Endothelial cell of umbilical vein (primary cell): ENCODE results near the gene WDFY2. TPM values are rescaled to one million over a fixed set of nuclear protein-coding genes. Genes with fewer than 3 reads are reported as not detected.

Experiments used
- BruUV-seq: library from RNA; stranded (reverse); fragments of 400-500 nt; replicated peaks from 2 replicates; lab custom pipeline; 2021; lab: Mats Ljungman, UMichigan
- CTCF ChIA-PET: fragments of 300-600, 350-600 bp; sonication (Branson Sonifier 250); formaldehyde crosslinking; loops from one replicate; lab custom pipeline; 2021; ENCODE audit warnings: antibody characterized with exemption, inconsistent platforms; lab: Charles Lee
- POLR2A ChIA-PET: fragments of 300-600, 350-600 bp; sonication (Branson Sonifier 250); formaldehyde crosslinking; loops from one replicate; lab custom pipeline; 2021; ENCODE audit warnings: antibody characterized with exemption, inconsistent platforms; lab: Charles Lee
- DNase-seq: peaks from one replicate; pipeline ENCODE4 v3.0.0-alpha.2; 2011; ENCODE audit warnings: low read depth, low spot score
- FAIRE-seq: peaks from 2 replicates; lab custom pipeline; 2011; peaks lifted over from hg19 to GRCh38; lab: Jason Lieb, UNC
- H2AFZ ChIP-seq: 2 replicates; pipeline ENCODE4 v1.6.0; 2012; ENCODE audit warnings: low read depth, low read length, control low read depth, inconsistent platforms
- H3K27ac ChIP-seq: 2 replicates; pipeline ENCODE4 v1.5.1; 2011; ENCODE audit warnings: low read depth, mild to moderate bottlenecking, control low read depth, low read length, moderate library complexity; ENCODE audit not compliant: insufficient read depth
- H3K27me3 ChIP-seq, 2 experiments: 2 replicates each; pipeline versions ENCODE4 v1.6.0 to v1.6.1; 2011; ENCODE audit warnings: low read length in 2 of 2, mixed read lengths in 1 of 2; ENCODE audit not compliant: control insufficient read depth in 2 of 2, insufficient read depth in 2 of 2
- H3K36me3 ChIP-seq, 2 experiments: 2 replicates in 1 of 2; 3 replicates in 1 of 2; pipeline ENCODE4 v1.5.1; 2011; ENCODE audit warnings: low read length in 2 of 2, mild to moderate bottlenecking in 1 of 2, moderate library complexity in 1 of 2; ENCODE audit not compliant: control insufficient read depth in 2 of 2, insufficient read depth in 2 of 2; ENCODE audit errors: extremely low read depth in 1 of 2
- H3K4me1 ChIP-seq: 3 replicates; pipeline ENCODE4 v1.5.1; 2011; ENCODE audit warnings: mild to moderate bottlenecking, low read length; ENCODE audit not compliant: control insufficient read depth, insufficient read depth; ENCODE audit errors: extremely low read depth
- H3K4me2 ChIP-seq: 2 replicates; pipeline ENCODE4 v1.6.1; 2011; ENCODE audit warnings: low read length, control low read depth, mixed read lengths; ENCODE audit not compliant: insufficient read depth
- H3K4me3 ChIP-seq, 3 experiments: fragments of 200-600 bp in 1 of 3; sonication (generic), shearing (Covaris generic) in 1 of 3; replicated peaks in 1 of 3; 2 replicates each; pipeline ENCODE4 v1.5.1; 2011 to 2016; ENCODE audit warnings: control low read depth in 3 of 3, low read length in 3 of 3, mild to moderate bottlenecking in 2 of 3, inconsistent platforms in 1 of 3, low read depth in 1 of 3, moderate library complexity in 1 of 3; ENCODE audit not compliant: insufficient read depth in 1 of 3
- H3K79me2 ChIP-seq: 2 replicates; pipeline ENCODE4 v1.6.0; 2012; ENCODE audit warnings: low read length, inconsistent platforms; ENCODE audit not compliant: control insufficient read depth, insufficient read depth
- H3K9ac ChIP-seq: replicated peaks from 2 replicates; pipeline ENCODE3; 2011; ENCODE audit warnings: low read length, control low read depth; ENCODE audit not compliant: insufficient read depth; ENCODE audit errors: extremely low read depth
- H3K9me1 ChIP-seq: replicated peaks from 3 replicates; pipeline ENCODE4 v1.6.0; 2011; ENCODE audit warnings: mild to moderate bottlenecking, low read length; ENCODE audit not compliant: control insufficient read depth, insufficient read depth; ENCODE audit errors: extremely low read depth
- H3K9me3 ChIP-seq: replicated peaks from 2 replicates; pipeline ENCODE4 v1.5.1; 2012; ENCODE audit warnings: low read length, inconsistent platforms; ENCODE audit not compliant: control insufficient read depth, insufficient read depth
- H4K20me1 ChIP-seq: replicated peaks from 2 replicates; pipeline ENCODE3; 2011; ENCODE audit warnings: mild to moderate bottlenecking, low read length; ENCODE audit not compliant: control insufficient read depth, insufficient read depth; ENCODE audit errors: extremely low read depth
- EZH2 ChIP-seq: IDR thresholded peaks from 2 replicates; pipeline ENCODE4 v1.6.1; 2012; ENCODE audit warnings: borderline replicate concordance, low read depth, mild to moderate bottlenecking, moderate library complexity, low read length, inconsistent platforms; ENCODE audit not compliant: severe bottlenecking
- FOS ChIP-seq: IDR thresholded peaks from 2 replicates; pipeline ENCODE4 v1.6.1; 2011; ENCODE audit warnings: mild to moderate bottlenecking, low read length, moderate library complexity, borderline replicate concordance; ENCODE audit not compliant: insufficient read depth
- MYC ChIP-seq: IDR thresholded peaks from one replicate; pipeline ENCODE4 v1.6.1; 2011; ENCODE audit warnings: mild to moderate bottlenecking, low read depth, low read length
- POLR2A ChIP-seq: IDR thresholded peaks from 2 replicates; pipeline ENCODE4 v1.6.1; 2012; ENCODE audit warnings: low read depth, mild to moderate bottlenecking, control low read depth, low read length
- dilution Hi-C: fragments of 300-500 bp; cut with MboI; formaldehyde crosslinking; loops from one replicate; pipeline ENCODE4 v1.15.0; 2019; ENCODE audit warnings: low sequenced_read_pairs; ENCODE audit not compliant: extremely low pct_ligation_motif_present
- intact Hi-C: fragments of 100-400 bp; cut with micrococcal nuclease; formaldehyde crosslinking; loops from one replicate; pipeline ENCODE4 v1.10.0; 2022
- polyA plus RNA-seq, 4 experiments: library from polyadenylated mRNA; depleted of rRNA in 3 of 4; stranded (reverse) in 3 of 4; unstranded in 1 of 4; fragments of >200 nt; gene quantifications; 2 replicates each; pipeline versions ENCODE4 v1.2.1 to v1.2.3, GENCODE V29; 2011 to 2012; ENCODE audit warnings: missing spikeins in 1 of 4
- total RNA-seq: library from RNA; stranded (reverse); gene quantifications from 2 replicates; pipeline ENCODE4 v1.2.3, GENCODE V29; 2021
- TF ChIP-seq, protein P1 (sequence below), 2 donors: IDR thresholded peaks; 1 replicate in 1 of 2; 2 replicates in 1 of 2; pipeline ENCODE4 v1.5.1; 2011; ENCODE audit warnings: low read length in 2 of 2, mild to moderate bottlenecking in 2 of 2, moderate library complexity in 2 of 2, control low read depth in 1 of 2, inconsistent platforms in 1 of 2, low read depth in 1 of 2; ENCODE audit not compliant: insufficient read depth in 1 of 2; ENCODE audit errors: extremely low read depth in 1 of 2

WDFY2 gene
- total and polyA plus RNA-seq, 2 donors (not counting 3 experiments of a cell fraction or from before 2014, with no cell fraction given): 2.1 to 5.5 TPM

DNA sequence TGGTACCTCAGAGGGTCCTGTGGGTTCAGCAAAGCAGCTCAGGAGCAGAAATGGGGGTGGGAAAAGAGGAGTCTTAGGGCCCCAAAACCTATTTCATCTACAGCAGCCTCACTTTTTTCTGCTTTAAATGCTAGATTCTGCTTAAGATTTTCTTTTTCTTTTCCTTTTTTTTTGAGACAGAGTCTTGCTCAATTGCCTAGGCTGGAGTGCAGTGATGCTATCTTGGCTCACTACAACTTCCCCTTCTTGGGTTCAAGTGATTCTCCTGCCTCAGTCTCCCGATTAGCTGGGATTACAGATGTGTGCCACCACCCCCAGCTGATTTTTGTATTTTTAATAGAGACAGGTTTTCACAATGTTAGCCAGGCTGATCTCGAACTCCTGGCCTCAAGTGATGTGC lies 30.7 kb upstream of the WDFY2 start:
- Histone ChIP-seq H3K9me1 (no peaks in the 10 kb centered on the region), H3K36me3 (no peaks in the 10 kb centered on the region), H3K27ac (no peak overlapping the region), H3K4me2 (no peak overlapping the region), H2AFZ (no peak overlapping the region), H3K9ac (no peak overlapping the region), H3K9me3 (no peaks in the 10 kb centered on the region), H3K4me3 (no peak overlapping the region), H3K27me3 (peaks cover 14 to 35% of the 10 kb centered on the region in 2 experiments), H3K4me1 (no peaks in the 10 kb centered on the region), H4K20me1 (no peaks in the 10 kb centered on the region), H3K79me2 (no peaks in the 10 kb centered on the region)
- TF ChIP-seq EZH2: no peak
- dilution Hi-C loops (no loop called here), intact Hi-C loops (no loop called here)
- no TSS peak for BruUV-seq
- ChIA-PET POLR2A (no interaction called here), CTCF (no interaction called here)
- FAIRE-seq: no peak
- no peak for DNase-seq

DNA sequence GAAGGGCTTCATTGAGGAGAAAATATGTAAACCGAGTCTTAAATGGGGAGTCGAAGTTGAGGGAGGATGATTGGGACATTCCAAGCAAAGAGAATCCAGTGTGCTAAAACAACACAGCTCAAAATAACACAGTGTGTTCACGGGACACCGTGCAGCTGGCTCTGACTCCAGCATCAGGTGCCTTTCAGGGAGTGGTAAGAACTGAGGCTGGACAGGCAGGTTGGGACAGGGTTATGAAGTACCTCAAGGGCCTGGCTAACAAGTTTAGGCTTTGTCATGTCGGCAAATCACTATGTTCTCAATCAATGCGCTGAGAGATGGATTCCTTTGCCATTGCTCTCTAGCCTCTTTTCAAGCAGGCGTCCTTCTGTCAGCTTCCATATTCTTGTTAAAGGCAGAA lies 27.5 kb upstream of the WDFY2 start:
- H3K79me2 ChIP-seq: no peaks in the 10 kb centered on the region
- no peak for FAIRE-seq
- no peak overlapping the region for H3K4me3 ChIP-seq
- no peaks in the 10 kb centered on the region for H3K9me3 ChIP-seq
- H2AFZ ChIP-seq: no peak overlapping the region
- ChIA-PET CTCF (no interaction called here), POLR2A (no interaction called here)
- no peak overlapping the region for H3K4me2 ChIP-seq
- no peaks in the 10 kb centered on the region for H4K20me1 ChIP-seq
- DNase-seq: no peak
- no peaks in the 10 kb centered on the region for H3K4me1 ChIP-seq
- no peak overlapping the region for H3K27ac ChIP-seq
- H3K36me3 ChIP-seq: no peaks in the 10 kb centered on the region
- dilution Hi-C loops: no loop called here
- no TSS peak for BruUV-seq
- H3K27me3 ChIP-seq: peaks cover 12 to 31% of the 10 kb centered on the region in 2 experiments
- TF ChIP-seq EZH2 (no peak), MYC (no peak), POLR2A (no peak), FOS (no peak)
- TF ChIP-seq, protein P1, sequence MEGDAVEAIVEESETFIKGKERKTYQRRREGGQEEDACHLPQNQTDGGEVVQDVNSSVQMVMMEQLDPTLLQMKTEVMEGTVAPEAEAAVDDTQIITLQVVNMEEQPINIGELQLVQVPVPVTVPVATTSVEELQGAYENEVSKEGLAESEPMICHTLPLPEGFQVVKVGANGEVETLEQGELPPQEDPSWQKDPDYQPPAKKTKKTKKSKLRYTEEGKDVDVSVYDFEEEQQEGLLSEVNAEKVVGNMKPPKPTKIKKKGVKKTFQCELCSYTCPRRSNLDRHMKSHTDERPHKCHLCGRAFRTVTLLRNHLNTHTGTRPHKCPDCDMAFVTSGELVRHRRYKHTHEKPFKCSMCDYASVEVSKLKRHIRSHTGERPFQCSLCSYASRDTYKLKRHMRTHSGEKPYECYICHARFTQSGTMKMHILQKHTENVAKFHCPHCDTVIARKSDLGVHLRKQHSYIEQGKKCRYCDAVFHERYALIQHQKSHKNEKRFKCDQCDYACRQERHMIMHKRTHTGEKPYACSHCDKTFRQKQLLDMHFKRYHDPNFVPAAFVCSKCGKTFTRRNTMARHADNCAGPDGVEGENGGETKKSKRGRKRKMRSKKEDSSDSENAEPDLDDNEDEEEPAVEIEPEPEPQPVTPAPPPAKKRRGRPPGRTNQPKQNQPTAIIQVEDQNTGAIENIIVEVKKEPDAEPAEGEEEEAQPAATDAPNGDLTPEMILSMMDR (IDR thresholded peaks at IDR 0.05; ENCODE audit: extremely low read depth in 1 of 2, insufficient read depth in 1 of 2, low read depth in 1 of 2, low read length in 2 of 2): no peak
- H3K9me1 ChIP-seq: no peaks in the 10 kb centered on the region
- intact Hi-C loops: no loop called here
- H3K9ac ChIP-seq: no peak overlapping the region
